ENCODE measurements around the gene ATP2B3. TPM values are rescaled to one million over a fixed set of nuclear protein-coding genes. Genes with fewer than 3 reads are reported as not detected.

ATP2B3 gene
- total RNA-seq, 1 donor from 2014 or later = 7.2 TPM

DNA sequence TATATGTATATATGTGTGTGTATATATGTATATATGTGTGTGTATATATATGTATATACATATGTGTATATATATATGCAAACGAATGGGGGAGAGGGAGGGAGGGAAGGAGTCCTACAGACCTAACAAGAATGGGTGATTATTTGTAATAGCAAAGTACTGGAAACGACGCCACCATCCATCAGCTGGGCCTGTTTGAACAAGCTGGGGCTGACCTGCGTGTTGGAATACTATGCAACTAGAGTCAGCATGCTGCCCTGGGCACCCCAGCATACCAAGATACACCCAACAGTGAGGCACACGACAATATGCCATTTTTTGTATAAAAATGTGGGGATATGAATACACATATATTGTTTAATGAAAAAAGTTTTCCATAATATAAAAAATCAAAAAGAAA lies 103.1 kb downstream of the ATP2B3 start:
- DNase-seq = no peak

DNA sequence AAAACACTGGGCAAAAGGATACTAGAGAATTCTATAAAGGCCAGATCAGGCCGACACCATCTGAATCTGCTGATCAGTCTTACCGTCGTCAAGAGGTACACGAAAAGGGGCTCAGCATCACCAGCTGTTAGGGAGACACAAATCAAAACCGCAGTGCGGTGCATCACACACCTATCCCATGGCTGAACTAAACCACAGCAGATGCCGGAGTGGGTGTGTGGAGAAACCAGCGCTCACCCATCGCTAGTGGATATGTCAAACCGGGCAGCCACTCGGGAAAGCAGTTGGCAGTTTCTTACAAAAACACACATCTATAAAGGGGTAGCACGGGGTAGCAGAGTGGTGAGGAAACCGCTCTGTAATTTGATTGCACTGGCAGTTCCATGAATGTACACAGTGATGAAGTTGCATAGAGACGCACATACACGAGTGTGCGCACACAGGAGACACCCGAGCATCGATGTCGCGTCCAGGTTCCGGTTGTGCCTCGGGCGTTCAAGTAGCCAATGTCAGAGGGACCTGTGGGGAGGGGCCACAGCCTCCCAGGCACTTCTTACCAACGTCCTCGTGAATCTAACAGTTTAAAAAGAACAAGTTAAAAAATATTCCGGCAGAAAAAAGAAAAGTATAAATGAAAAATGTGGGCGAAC lies 104.6 kb downstream of the ATP2B3 start:
- DNase-seq = no peak

DNA sequence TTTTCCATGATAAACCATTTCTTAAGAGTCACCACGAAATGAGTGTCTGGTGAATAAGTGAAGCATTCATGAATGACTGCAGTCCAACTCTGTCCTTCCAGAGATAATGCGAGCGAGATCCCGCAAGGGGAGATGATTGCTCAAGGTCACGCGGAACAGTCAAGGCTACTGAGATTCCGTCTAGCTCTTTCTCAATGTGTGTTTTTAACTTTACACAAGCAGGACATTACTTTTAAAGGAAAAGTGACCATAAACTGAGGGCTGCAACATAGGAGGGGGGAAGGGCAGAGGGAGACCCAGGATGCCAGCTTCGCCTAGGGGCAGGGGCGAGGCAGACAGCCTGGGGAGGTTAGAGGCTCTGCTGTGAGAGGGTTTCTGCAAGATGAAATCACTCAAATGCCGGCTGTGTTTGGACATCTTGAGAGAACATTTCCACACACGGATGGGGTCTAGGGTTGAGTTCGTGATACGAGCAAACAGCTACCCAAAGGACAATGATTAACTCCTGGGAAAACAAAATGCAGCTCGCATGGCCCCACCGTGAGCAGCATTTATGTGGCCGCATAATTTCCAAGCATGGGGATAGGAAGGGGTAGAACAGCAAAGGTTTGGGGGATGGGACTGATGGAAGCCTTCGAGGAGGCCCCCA lies 105.3 kb downstream of the ATP2B3 start:
- no peak for DNase-seq

DNA sequence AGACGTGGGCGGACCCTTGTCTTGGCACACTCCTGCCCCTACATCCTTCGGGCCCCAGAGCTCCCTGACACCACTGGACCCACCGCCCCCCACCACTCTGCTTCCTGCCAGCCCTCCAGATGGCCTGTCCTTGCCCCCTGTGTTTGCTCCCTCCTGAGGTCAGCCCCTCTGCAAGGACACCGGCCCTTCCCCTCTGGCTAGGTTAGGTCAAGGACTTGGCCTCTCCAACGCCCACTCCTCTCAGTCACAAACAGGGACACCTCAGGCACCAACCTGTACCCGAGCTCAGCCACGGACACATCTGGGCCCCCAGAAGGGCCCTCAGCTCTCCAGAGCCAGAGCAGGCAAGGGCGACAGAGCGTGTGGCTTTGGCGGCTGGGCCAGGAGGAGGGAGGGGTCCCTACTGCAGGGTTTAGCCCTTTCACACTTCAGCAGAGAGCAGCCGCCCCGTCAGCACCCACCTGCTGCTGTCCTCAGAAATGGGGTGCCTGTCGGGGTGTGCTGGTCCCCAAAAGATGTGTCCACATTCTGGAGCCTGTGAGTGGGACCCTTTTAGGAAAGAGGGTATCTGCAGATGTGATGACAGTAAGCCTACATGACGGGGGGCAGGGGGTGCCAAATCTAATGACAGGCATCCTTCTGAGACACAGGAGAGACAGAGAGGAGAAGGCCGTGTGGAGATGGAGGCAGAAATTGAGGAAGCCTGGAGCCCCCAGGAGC lies 106.0 kb downstream of the ATP2B3 start:
- DNase-seq = no peak

DNA sequence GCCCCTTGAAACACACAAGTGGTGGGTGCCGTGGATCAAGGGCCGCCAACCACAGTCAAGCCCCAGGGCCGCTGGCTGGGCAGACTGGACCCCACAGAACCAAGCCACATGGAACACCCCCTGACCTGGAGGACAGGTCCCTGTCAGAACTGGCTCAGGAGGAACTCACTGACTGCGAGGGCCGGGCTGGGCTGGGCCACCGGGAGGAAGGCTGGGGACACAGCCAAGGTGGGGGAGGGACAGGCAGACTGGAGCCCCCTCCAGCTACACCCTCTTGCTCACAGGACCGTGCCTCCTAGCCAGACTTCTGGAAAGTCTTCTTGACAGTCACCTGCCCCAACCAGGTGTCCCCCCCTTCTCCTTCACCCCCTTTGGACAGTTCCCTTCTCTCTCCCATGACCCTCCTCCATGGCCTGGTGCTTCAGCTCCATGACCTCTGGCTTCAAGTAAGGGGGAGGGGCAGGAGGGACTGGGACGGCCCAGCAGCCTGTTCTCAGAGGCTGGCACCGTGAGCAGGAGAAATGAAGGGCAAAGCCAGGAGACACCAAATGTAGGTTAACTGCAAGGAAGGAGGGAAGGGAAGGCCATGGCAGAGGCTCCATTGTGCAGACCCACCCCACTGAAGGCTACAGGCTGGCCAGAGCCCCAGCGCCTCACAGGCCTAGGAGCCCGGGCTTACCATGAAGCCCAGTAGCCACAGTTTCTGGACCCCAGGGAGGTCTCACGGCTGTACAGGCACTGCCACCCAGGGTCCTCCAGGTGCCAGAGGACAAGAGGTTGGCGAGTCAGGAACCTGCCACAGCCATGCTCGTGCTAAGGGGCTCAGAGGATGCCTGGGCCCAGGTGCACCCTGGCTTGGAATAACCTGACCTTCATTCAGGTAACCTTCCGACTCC lies 107.0 kb downstream of the ATP2B3 start:
- DNase-seq = no peak

GRCh38 chrX:153625271-153626024 lies 108.0 kb downstream of the ATP2B3 start:
- DNase-seq = no peak

DNA sequence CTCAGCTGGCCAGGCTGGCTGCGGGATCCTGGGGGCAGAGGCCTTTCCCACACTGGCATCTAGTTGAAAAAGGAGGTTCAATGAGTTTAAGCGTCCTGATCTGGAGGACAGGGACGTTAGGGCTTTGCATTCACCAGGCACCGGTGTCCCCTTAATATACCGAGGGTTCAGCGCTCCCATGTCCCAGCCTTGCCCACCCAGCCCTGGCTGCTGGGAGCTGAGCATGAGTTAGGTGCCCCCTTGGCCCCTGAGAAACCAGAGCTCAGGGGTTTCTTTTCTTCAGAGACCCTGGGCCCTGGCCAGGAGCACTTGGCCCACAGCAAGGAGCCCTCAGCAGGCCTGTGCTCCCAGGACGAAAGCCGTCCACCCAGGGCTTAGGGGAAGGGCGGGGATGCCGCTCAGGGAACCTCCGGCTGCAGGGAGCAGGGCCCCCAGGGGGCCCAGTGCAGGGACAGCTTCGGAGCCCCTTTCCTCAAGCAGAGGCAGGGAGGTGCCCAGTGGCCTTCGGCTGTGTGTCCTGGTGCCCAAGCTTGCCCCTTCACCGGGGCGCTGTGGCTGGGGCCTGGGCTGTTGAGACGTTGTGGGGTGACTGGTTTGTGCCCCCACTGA lies 108.7 kb downstream of the ATP2B3 start:
- DNase-seq = no peak

GRCh38 chrX:153626863-153627674 lies 109.6 kb downstream of the ATP2B3 start:
- no peak for DNase-seq

- no peak for DNase-seq
Observed at GRCh38 chrX:153627675-153628111, 110.3 kb downstream of the ATP2B3 start.

DNA sequence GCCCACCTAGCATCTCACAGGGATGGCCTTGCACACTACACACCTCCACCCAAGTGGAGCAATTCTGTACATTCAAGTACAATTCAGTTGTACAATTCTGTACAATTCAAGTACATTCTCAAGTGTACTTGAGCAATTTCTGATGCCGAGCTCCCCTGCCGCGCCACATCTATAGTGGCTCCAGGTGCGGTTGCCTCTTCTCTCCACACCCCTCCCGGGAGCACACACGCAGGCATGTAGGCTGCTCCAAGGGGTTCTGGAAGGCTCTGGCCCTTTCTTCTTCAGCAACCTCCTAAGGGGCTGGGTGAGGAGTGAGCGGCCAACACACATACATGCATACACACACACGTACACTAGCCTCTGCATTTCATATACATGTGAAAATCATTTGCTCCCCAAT lies 110.7 kb downstream of the ATP2B3 start:
- DNase-seq = no peak

DNA sequence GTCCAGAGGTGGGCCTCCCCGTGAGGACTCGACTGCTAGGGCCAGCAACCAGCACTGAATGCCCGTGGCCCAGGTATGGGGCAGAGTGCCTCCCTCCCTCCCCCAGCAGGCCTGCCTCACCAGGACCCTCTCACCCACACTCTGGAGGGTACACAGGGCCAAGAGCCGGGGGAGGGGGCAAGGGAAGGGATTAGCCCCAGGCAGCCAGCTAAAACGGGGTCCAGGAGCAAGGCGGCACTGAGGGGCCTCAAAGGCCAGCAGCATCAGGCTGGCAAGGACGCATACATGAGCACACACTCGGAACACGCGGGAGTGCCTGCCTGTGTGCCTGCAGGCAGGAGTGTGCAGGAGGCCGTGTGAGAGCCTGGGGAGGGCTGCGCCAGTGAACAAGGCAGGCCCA lies 111.2 kb downstream of the ATP2B3 start:
- no peak for DNase-seq

DNA sequence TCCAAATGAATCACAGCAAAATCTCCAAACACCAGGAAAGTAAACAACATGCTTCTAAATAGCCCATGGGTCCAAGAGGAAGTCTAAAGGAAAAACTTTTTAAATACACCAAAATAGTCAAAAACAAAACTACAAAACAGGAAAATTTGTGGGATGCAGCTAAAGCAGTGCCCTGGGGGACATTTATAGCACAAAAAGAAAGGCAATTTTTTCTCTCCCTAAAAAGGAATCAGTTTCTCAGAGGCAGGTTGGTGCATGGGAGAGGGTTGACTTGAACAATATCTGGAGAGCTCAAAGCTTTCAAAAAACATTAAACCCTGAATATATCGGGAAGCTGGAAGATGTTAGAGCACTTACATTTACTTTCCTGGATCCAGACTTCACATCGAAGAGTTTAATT lies 113.9 kb downstream of the ATP2B3 start:
- DNase-seq = no peak

GRCh38 chrX:153631907-153632594 lies 114.6 kb downstream of the ATP2B3 start:
- DNase-seq = no peak

Other genes starting within 250 kb of the ATP2B3 start
- gene PNMA6F, start 195.9 kb upstream of the ATP2B3 start, total RNA-seq = 0.16 TPM
- gene ZNF275, start 183.5 kb upstream of the ATP2B3 start, total RNA-seq = 7.8 TPM
- gene PNMA6E, start 116.3 kb upstream of the ATP2B3 start, total RNA-seq = not detected
- 1.9 TPM for gene ZFP92, start 106.2 kb upstream of the ATP2B3 start, total RNA-seq
- gene TREX2, start 71.6 kb upstream of the ATP2B3 start, total RNA-seq = not detected
- gene HAUS7, start 47.1 kb upstream of the ATP2B3 start, total RNA-seq = 8.3 TPM
- 1.9 TPM for gene BGN, start 22.7 kb upstream of the ATP2B3 start, total RNA-seq
- 17.3 TPM for gene CCNQ, start 81.5 kb downstream of the ATP2B3 start, total RNA-seq
- 1.7 TPM for gene DUSP9, start 129.6 kb downstream of the ATP2B3 start, total RNA-seq
- 27.5 TPM for gene PNCK, start 156.2 kb downstream of the ATP2B3 start, total RNA-seq
- gene SLC6A8, start 170.3 kb downstream of the ATP2B3 start, total RNA-seq = 11.4 TPM
- gene BCAP31, start 206.7 kb downstream of the ATP2B3 start, total RNA-seq = 60.2 TPM
- 5.0 TPM for gene ABCD1, start 207.2 kb downstream of the ATP2B3 start, total RNA-seq
- 0.47 TPM for gene PLXNB3, start 246.6 kb downstream of the ATP2B3 start, total RNA-seq

All from occipital lobe (tissue), 2 donors.